NCI-H1105 treated with DMSO at 0.1 percent for 48 hours (cell line): ENCODE results near the gene CPXM2.

ENCODE experiments used
- DNase-seq: peaks from one replicate; lab custom pipeline; 2025; lab: John Stamatoyannopoulos, UW

Gene CPXM2

DNA sequence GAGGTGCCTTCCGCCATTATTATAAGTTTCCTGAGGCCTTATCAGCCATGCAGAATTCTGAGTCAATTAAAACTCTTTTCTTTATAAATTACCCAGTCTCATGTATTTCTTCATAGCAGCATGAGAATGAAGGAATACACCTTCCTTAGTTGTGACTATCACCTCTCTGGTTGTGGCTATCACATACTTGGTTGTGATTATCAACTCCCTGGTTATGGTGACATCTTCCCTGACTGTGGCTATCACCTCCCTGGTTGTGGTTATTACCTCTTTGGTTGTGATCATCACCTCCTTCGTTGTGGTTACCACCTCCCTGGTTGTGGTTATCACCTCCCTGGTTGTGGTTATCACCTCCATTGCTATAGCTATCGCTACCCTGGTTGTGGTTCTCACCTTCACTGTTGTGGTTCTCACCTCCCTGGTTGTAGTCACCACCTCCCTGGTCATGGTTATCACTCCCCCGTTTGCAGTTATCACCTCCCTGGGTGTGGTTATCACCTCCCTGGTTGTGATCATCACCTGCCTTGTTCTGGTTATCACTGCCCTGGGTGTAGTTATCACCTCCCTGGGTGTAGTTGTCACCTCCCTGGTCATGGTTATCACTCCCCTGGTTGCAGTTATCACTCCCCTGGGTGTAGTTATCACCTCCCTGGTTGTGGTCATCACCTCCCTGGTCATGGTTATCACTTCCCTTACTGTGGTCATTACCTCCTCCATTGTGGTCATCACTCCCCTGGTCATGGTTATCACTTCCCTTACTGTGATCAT, 119.5 kb downstream of the CPXM2 start:
- no peak for DNase-seq

DNA sequence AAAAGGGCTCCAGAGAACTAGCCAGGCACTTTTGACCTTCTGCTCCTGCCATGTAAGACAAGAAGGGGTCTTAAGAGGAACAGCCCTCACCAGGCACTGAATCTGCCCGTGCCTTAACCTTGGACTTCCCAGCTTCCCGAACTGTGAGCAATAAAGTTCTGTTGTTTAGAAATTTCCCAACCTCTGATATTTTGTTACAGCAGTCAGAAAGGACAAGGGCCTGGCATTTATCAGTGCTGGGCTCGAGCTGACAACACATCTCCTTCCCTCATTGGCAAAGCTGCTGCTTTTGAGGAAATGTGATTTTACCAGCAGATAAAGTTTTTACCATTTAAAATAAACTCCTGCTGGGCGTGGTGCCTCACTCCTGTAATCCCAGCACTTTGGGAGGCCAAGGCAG, 122.0 kb downstream of the CPXM2 start:
- no peak for DNase-seq

DNA sequence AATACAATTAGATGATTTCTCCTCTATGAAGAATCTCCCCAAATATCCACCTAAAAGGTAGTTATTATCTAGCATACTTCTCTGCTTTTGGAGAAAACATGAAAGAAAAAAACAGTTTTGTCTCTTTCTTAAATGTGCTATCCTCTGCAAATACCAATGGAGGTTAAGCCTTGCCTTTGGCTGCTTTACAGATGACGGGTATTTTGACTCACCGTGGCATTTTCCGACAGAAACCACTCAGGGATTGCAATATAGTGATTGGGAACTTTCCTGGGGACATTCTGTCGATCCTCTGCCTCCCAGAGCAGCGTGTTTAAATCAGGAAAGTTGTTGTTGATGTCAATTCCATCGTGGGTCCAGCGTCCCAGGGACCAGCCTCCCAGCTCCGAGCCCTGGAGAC, 124.8 kb downstream of the CPXM2 start:
- no peak for DNase-seq

DNA sequence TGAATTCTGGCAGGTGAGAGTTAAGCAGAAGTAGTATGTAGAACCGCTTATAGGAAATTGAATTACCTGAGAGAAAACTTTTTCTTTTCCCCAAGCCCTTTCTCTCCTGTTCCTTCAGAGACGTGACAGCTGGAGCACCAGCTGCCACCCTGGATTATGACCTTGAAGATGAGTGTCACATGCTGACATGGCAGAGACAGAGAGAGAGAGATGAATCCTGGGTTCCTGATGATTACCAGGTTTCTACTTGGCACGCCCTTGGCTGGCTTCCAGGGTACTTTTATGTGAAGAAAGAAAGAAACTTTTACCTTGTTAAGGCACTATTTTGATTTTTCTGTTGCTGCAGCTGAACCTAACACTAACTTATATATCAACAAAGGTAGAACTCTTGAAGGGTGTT, 125.6 kb downstream of the CPXM2 start:
- no peak for DNase-seq

DNA sequence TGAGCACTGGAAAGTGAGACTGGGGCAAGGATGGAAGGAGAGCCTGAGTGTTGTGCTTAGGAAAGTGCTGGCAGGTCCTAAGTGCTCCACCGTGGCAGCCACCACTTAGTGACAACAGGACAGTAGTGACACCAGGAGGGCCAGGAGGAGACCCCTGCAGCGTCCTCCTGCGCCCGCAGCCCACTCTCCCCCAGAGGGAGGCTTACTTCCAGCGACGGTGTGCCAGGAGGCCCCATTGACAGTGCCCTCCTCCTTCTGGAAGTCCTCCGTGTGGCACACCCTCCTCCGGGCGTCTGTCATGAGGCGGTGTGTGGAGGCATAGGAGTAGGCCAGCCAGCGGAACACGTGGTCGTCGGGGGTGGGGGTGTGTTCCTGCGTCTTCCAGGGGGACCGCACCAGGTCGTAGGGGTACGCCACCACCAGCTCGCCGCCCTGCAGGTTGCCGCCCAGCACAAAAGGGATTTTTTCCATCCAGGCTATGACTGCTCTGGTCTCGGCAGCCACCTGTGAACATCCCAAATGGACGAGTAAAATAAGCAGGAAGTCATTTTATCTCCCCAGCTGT, 129.9 kb downstream of the CPXM2 start:
- DNase-seq, result no peak

DNA sequence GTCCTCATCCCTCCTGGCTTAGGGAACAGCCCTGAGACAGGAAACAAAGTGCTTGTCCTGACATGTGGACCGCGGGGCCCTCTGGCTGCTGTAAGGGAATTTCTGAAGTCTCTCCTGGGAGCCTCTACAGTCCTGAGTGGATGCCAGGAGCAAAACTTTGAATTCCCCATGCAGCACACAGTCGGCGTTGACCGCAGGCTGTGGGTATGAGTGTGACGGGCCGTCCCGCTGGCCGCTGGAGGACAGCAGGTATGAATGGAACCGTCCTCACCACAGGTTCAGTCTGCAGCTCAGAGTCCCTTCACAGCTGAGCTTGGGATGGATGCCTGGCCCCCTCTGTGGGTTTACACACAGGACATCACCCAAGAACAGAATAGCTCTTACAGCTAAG, 130.6 kb downstream of the CPXM2 start:
- DNase-seq, result no peak

DNA sequence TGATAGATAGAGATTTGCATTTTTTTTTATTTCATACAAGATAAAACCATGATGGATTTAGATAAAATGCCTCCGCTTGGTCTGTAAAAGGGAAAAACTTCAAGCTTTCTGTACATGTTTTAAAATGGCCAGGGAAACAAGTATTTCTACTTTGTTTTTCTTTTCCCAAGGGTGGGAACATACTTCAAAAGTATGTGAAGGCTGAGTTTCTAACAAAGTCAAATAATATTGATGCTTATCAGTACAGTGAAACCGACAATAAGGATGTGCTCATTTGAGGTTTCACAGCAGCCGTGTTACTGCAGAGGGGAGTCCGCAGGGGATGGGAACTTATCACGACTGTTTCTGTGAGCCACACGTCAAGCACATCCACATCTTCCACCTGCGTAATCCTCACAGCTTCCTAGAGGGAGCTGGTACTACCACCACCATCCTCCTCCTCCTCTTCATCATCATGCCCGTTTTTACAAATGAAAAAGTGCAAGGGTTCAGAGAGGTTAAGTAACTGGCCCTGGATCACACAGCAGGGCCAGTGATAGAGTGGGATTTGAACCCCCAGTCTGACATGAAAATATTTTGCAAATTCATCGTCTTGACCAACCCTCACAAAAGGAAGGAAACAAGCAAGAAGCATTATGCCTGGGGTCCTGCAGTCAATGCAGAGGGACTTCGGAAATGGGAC, 131.1 kb downstream of the CPXM2 start:
- DNase-seq, result no peak

DNA sequence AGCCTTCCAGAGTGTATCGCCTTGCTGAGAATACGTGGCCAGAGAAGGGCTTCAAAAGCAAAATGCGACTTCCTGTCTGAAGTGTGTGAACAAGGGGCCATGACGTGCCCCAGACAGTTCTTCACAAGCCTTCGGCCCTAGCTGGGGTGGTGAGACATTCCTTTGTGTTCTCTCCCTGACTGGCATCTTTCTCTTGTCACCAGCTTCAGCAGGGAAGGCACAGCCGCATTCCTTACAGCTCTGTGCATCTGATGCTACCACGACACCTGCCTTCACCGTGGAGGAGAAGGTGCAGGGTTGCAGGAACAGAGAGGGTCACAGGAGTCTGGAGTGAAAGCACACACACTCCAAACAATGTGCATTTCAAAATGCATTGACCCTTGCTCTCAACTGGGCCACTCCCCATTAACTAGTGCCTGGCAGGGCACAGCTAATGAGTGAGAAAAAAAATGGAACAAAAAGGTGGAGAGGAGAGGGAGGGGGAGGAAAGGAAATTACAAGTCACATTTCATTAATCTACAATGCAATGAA, 132.0 kb downstream of the CPXM2 start:
- no peak for DNase-seq

DNA sequence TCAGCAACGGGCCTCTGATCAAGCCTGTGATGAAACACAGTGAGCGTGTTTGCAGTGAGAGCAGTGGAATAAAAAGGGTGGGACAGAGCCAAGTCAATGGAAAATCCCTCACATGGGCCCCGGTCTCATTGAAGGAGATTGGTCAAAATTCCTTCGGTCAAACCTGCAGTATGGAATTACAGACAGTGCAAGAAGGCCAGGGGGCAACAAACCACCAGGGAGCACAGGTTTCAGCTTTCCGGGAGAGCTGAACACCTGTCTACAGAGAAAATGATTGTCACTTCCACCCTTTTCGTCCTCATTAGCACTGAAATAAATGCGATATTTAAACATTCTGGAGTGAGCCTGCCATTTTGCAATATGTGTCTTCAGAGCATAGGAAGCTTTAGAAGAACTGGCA, 132.6 kb downstream of the CPXM2 start:
- DNase-seq, result no peak

DNA sequence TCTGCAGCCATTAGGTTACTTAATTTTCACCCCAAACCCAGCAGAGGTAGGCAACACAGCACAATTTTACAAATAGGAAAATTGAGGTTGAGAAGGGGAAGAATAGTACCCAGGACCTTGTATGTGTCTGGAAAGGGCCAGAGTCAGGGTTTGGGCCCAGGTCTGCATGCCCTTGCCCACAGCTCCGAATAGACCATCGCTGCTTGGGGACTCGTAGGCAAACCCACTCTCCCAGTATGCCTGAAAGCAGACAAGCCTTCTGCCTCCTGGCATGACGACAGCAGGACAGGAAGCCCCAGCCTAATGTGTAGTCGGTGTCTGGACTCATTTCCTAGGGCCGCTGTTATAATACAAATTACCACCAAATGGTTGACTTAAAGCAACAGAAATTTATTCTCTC, 133.8 kb downstream of the CPXM2 start:
- DNase-seq, result no peak

DNA sequence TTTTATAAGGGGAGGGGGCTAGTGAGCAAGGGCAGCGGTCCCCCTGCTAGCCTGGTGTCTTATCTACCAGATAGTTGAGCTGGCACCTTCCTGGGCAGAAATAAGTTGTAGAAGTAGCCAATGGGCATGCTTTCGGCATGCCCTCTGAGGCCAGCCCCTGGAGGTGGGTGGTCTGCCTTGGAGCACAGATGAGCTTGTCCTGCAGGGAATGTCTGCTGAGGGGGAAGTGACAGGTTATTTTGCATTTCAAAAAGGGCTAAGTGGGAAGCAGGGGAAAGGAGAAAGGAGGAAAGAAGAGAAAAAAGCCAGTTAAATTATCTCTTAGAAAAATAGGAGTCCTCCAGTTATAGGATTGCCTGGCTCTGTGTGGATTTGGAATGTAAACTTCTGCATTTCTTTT, 136.5 kb downstream of the CPXM2 start:
- DNase-seq, result no peak

DNA sequence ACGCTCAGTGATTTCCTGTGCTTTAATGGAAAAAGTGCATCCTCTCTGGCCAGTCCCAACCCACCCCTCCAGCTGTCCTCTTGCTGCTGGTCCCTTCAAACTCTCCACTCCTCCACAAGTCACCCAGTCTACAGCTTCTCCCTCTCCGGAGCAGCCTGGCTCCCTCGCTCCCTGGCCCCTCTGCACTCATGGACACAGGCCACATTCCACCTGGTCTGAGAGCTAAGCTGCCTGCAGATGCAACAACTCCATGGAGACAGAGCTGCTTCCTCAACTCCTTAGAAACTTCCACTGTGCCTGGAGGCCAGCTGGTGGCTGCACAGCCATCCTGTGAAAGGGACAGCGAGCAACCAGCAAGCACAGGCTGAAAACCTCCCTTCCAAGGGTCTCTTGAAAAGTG, 137.5 kb downstream of the CPXM2 start:
- no peak for DNase-seq

DNA sequence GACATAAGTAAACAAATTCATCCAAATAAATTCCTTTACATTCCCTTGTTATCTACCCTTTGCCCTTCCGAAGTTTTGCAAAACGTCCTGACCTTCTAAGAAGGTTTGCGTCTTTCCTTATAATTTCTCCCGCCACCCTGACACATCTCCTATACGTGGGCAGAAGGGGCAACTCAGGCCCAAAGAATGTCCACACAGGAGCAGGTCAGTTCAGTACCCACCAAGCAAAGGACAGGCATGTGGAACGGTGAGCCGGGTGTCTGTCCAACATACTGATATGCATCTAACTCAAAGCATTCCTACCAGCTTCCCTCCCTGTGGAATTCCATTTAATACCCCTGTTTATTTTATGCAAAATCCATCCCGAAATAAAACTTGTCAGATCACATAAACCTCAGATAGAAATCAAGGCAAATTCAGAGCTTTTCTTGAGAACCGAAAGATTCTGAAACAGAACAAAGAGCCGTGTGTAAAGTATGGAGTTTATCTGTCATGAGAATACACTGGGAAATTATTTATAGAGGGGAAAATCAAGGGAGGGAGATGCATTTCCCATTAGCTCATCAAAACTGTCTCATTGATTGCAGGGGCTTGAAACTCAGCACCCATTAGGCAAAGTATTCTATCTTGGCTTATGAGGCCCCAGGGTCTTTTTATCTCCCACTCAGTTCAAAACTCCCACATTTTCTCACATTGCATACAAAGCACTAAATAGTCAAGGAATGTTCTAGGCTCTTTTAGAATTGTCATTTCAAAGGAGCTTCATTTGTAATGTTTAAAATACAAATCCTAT, 140.1 kb downstream of the CPXM2 start:
- no peak for DNase-seq

DNA sequence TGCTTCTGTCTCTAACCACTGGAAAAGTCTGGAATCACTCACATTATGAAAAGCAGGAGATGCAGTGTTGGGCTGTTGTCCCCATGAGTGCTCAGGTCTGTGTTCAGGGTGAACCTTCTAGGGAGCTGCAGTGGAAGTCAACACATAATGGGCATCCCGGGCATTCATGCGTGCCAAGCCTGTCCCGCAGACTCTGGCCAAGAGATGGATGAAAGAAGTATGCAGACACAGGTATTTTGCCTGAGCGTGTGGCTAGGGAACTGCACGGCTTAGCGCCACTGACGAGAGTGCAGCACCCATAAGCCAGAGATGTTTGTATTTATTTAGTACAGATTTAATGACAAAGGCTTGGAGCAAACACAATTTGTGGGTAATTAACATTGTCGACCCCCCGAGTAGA, 140.7 kb downstream of the CPXM2 start:
- DNase-seq, result no peak

DNA sequence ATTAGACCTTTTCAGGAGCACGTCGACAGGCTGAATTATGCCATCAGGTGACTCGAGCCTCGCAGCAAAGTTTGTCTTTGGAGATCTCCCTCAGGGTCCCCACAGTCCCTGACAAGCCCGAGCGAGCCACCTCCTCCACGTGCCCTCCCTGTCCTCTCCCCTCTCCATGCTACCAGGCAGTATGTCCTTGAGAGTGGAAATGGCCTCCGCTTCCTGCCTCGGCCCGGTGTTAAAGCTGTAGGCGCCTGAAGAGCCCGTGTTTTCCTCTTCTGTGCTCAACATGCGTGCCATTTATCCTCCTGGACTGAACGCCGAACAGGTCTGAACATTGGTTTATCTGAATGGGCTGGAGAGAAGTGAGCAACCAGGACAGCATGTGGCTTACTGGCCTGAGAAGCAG, 142.9 kb downstream of the CPXM2 start:
- no peak for DNase-seq

DNA sequence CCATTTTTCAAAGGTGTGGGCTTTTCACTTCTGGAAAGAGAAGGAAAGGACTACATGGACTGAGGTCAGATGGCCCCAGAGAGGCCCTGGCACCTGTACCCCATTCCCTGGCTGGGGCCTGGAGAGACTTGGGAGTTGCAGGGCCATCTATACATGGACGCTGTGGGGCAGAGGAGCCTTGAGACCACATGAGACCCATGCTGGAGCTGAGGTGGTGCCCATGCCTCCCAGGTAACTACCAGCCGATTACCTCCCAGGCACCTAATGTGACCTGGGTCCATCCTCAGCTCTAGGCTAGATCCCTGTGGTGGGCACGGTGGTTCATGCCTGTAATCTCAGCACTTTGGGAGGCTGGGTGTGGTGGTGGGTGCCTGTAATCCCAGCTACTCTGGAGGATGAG, 144.2 kb downstream of the CPXM2 start:
- DNase-seq, result no peak

DNA sequence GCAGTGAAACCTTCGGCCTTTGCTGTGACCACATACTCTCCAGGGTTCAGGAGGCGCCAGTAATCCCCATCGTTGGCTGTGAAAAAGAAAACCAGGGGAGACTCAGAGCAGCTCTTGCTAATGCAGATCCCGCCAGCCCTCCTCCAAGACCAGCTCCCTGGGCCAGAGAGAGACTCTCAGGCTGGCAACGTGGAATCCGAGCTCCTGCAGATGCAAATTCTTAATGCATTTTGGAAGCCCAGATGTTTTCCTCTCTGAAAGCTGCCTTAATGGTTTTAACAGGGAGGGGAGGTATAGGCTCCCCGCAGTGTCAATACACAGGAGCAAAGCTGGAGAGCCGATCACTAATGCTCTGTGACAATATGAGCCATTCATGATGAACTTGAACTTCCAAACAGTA, 144.7 kb downstream of the CPXM2 start:
- DNase-seq, result no peak

DNA sequence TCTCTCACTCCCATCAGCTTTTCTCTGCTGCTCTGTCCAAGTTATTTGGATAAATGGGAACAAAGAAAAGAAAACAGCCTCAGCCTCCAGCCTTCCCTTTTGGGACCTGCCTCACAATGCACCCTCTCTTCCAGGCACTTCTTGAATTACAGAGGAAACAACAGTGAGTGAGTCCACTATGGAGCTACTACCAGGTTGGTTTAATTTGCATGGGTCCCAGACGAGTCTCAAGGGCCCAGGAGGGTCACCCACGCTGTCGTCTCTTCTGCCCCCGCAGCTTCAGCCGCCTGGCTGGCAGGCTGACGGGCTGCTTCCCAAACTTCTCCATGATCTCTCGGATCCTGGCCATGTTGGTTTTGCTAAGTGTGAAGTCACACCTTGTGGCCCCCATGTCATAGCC, 145.1 kb downstream of the CPXM2 start:
- DNase-seq, result no peak

DNA sequence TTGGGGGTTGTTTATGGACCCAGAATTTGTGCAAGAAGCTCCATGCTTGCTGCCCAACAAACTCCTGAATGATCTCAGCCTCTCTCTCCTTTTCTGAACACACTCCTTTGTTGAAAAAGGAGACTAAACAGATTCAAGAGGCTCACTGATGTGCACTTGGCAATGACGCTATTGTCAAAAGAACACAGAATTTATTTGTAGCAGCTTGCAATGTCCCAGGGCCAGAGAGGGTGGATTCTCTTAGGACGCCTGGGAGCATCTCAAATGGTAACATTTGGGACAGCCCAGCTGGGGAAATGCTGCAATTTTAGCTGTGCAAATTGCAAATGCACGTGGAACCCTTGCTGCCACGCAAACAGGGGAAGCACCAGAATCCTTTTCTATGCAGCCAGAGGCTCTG, 145.5 kb downstream of the CPXM2 start:
- DNase-seq, result no peak

DNA sequence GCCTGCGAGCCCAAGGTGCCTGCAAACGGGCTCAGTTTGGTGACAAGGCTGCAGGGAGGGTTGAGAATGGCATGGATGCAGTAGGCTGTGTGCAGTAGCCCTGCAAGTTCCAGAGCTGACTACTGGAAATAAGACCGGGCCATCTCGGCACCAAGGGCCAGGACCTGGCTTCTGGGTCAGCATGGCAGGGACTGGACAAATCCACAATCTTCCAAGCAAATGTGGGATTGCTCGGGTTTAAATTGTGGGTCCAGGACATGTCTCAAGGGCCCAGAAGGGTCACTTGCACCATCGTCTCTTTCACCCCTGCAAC, 147.4 kb downstream of the CPXM2 start:
- no peak for DNase-seq

DNA sequence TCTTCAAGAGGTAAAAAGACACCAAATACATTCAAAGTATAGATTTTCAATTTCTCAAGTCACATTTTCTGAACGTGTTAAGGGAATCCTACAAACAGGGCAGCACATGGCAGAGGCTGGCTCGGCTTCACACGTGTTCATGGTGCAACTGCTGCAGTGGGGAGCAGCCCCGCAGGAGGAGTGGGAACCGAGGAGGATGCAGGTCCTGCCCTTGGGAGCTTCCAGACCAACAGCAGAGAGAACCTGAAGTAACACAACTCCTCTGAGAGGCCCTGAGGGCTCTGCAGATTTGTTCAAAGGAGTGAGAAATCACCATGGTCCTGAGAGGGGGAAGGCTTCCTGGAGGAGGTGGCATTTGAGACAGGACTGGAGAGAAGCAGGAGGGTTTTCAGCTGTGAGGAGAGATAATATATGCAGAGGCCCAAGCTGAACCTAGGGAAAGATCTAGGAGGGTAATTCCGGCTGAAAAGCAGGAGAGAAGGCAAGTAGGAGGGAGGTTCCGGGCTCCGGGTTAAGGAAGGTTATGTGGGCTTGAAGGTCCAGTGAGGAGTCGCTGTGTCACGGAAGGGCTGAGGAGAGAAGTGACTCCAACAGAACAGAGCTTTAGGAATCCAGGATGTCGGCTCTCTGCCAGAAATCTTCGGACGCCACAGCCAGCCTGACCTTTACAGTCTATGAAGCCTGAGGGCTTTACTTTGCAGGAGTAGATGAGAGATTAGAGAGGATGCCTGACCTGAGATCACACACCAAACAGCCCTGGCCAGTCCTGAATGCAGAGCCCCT, 148.0 kb downstream of the CPXM2 start:
- DNase-seq, result no peak
